ENCODE results near the gene KIF19.

Gene KIF19

DNA sequence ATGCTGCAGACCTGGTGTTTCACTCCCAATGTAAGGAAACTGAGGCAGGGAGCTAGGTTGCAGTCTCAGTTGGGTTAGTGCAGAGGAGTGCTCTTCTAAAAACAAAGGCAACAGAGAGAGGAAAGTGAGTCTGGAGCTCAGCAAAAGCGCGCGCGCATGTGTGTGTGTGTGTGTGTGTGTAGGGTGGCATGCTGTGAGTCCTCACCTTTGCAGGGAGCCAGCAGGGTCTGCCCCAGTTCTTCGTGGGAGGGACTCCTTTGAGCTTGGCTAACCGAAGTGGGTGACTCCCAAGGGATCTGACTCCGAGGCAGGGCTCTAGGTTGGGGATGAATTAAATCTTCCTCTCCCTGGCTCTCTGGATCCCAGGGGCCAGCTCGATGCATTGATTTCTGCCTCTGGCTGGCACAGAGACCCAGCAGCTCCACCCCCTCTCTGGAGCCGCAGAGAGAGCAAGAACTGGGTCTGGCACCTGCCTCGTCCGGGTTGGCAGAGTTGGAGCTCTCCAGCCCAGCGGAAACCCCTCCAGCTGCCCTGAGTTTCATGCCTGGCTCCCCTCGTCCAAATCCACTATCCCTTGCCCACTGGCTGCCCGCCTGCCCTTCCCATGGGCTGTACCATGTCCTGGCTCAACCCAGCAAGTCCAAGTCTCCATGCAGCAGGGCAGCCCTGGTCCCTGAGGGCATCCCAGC lies 36.9 kb downstream of the KIF19 start:
- no peak for ATAC-seq
- no peak for DNase-seq

DNA sequence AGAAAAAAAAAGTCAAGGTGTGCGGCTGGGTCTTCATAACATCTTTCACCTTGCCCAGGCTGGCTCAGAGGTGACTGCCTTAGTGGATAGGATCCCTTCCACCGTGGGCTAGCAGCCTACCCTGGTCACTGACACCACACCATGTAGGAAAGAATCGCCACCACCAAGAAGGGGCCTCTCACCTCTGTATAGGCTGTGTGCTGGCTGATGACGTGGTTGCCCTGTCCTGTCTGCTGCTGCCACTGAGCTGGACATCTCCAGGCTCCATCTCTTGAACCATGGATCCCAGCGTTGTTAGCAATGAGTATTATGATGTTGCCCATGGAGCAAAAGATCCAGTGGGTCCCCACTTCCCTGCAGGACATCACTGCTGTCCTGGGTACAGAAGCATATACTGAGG lies 41.2 kb downstream of the KIF19 start, which contains the start of gene GPR142:
Gene GPR142 (plus strand): TSS at position 301 of the 400 bp plus-strand sequence. CDS start 2,035 bp downstream, outside the sequence.
- no peak for DNase-seq
- no peak for ATAC-seq

DNA sequence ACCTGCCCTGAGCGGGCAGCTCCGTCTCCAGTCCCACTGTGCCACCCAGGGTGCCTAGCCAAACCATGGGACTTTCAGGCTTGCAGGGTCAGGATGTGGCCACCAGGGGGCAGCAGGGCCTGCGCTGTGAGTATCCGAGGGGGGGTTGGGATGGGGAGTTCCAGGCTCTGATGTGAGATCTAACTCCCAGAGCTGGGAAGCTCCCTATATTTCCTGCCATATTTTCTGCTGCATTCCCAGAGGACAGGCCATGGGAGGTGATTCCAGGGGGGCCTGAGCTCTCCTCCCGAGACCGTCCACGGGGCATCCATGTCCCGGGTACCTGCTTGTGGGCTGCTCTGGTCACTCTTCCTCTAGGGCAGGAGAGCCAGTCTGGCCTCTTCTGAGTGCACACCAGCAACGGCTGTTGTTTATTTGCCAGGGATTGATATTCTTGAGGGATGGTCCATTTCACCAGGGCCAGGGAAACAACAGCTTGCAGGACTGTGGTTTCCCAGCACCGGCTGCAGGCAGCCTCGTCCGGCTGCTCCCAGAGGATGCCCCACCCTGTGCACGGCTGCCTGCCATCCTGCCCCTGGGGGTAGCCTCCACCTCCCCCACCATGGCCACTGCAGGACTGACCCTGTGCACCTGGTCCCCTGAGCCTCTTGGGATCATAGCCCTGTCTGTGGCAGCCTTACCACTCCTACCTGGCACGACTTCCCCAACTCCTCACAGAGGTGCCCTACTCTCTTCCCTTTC lies 42.5 kb downstream of the KIF19 start:
- peak; percentile 66 for ATAC-seq

DNA sequence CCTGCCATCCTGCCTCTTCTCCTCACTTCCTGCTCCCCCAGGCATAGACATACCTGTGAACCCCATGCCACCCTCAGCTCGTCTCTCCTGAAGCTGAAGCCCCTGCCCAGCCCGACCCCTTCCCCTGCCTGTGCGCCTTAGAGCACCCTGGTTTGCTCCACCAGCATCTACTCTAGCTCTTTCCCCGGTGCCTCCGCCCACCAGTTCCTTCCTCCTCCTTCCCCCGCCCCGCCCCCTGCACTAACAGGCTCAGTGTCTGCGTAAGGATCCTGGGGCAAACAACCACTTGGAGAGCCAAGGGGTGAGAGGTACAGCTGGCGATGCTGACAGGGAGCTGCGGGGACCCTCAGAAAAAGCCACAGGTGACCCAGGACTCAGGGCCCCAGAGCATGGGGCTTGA lies 43.2 kb downstream of the KIF19 start:
- ATAC-seq: peak; percentile 53
- peak; percentile 72 for DNase-seq

More for the DNA sequence above, 42.5 kb downstream of the KIF19 start:
- DNase-seq: peak; percentile 82

DNA sequence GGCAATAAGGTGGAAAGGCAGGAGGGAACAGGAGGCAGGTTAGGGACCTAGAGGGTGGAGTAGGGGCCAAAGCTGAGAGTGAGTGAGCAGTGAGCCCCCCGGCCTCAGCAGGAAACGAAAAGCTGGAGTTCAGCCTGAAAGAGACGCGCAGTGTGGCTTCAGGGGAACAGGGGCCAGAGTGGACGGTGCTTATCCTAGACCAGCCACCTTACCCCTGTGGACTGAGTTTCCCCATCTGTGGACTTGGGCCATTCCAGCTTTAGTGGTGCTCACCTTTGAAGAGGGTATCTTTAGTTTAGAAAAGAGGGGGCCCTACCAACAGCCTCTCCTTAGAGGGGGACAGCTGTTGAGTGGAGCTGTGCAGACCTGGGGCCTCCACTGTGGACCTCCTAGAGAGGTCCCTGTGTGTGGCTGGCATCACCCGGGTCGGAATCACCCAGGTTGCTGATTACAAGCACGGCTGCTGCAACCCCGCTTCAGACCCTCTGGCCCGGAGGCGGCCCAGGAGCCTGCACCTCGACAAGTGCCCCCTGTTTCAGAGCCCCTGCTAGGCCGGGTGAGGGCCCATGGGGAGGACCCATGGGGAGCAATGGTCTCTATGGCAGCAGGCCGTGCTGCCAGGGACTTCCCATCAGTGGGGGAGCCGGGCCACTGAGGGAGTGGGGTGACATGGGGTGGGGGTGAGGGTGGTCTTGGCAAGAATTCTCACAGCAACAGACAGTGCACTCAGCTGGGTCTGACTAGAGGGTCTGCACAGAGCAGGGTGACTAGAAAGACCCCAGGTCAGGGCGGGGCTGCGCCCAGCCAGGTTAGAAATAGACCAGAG lies 43.9 kb downstream of the KIF19 start:
- no peak for DNase-seq
- ATAC-seq: no peak

DNA sequence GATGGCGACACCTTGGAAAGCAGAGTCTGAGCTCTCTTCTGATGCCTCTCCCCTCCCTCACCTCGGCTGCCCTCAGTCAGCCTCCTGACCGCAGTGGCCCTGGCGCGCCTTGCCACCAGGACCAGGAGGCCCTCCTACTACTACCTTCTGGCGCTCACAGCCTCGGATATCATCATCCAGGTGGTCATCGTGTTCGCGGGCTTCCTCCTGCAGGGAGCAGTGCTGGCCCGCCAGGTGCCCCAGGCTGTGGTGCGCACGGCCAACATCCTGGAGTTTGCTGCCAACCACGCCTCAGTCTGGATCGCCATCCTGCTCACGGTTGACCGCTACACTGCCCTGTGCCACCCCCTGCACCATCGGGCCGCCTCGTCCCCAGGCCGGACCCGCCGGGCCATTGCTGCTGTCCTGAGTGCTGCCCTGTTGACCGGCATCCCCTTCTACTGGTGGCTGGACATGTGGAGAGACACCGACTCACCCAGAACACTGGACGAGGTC lies 45.7 kb downstream of the KIF19 start:
- DNase-seq: no peak
- ATAC-seq: no peak

DNA sequence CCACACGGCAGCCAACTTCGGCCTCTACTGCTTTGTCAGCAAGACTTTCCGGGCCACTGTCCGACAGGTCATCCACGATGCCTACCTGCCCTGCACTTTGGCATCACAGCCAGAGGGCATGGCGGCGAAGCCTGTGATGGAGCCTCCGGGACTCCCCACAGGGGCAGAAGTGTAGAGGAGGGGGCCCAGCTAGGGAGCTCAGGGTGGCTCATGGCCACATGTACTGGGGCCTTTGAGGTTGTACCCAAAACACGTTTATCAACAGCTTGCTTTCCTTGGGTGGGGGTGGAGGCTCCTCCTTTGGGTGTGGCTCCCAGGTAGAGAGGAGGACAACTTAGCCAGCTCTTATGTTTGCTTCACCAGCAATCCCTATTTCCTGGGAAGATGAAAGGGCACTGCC lies 46.4 kb downstream of the KIF19 start:
- no peak for DNase-seq
- no peak for ATAC-seq

DNA sequence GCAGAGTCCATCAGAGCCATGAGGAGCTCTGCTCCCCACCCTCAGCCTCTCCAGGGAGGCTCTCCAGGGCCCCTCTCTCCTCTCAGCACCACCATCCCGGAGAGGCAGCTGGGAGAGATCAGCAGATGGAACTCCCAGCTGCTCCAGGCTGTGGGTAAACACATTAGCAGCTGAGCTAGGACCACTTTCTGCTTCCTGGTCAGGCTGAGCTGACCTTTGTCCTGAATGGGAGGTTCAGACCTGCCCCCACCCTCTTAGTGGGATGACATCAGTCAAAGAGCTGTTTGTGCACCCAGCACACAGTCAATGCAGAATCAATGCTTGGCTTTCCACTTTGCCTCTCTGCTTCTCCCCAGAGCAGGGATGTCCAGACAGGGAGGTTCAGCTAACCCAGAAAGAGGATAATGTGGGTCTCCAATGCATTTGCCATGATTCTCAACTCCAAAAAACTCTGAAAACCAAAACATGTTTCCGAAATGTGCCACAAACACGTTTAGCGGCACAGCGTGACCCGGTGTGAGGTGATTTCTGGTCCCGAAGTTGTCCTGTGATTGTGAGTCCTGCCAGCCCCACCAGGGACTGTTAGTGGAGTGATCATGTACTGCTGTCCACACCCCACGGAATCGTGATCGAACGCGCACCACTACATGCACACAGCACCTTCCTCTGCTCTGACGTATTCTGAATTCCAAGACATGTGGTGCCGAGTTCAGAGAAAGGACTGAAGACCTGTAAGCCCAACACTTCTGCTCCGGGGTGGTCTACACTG lies 48.0 kb downstream of the KIF19 start:
- ATAC-seq (no peak), DNase-seq (no peak)

DNA sequence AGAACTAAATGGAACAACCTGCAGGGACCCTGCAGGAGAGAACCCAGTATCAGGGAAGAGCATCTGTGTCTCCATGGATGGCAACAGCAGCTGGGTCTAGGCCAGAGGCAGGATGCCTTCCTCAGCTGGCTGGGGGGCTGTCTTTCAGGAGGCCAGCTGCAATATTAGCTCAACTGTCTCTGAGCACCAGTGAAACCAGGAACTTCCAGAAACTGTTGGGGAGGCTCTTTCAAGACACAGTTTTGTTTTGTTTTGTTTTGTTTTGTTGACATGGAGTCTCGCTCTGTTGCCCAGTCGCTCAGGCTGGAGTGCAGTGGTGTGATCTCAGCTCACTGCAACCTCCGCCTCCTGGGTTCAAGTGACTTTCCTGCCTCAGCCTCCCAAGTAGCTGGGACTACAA lies 48.8 kb downstream of the KIF19 start:
- no peak for ATAC-seq
- no peak for DNase-seq

DNA sequence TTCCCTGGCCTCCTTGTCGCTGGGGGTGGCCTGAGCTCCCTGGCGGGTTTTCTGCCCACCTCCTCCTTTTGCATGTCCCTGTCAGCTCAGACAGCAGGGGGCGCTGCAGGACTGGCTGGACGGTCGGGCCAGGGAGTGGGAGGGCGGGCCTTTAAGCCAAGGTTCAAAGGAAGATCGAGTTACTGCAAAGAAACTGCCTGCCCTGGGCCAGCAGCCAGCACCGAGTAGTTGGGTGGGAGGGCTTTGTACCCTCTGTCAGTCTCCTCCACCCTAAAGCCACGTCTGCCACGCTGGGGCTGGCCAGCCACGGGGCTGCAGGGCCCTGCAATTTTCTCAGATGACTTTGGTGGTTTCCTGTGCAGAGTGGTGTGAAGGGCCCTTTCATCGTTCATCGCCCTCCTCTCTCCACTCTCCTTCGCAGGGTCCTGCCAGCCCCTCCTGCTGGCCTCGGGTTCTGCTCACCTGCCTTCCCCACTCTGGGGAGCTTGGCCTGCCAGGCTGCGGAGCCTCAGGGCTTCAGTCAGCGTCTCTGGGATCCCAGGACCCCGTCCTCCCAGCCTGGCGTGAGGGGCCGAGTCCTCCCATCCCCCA lies 53.6 kb downstream of the KIF19 start:
- DNase-seq (peak; percentile 98), ATAC-seq (peak; percentile 88)

DNA sequence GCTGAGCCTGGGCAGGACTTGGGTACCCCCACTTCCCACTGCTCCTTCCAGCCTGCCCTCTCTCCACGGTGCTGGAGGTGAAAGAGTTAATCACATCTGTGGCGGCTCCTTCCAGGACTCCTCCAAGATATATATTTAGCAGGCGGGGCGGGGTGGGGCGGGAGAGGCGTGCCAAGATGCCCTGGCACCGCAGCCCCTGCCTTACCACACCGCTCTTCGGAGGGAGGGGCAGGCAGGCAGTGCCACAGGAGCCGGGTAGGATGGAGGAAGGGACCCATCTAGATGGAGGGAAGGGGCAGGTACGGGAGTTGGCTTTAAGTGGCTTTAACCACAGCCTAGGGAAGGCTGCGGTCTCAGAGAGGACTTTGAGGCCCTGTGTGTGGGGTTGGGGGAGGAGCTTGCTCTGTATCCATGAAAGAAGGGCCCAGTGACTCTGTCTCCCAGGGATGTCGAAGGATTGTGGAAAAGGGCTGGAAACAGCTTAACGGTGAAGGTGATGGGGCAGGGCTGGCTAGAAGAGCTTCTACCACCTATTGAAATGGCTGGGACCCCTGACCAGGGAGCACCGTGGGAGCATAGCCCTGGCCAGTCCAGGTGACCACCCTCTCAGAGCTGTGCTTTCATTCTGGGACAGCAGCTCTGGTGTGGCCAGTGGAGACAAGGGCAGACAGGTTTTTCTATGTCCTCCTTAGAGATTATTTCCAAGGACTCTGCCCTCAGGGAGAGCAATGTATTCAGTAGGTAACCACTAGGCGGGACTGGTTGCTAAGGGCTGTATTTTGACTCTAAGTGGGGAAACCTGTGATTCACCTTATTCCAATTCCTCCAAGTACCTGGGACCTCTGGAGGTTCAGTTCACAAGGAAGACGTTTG lies 54.3 kb downstream of the KIF19 start:
- ATAC-seq (no peak), DNase-seq (no peak)

DNA sequence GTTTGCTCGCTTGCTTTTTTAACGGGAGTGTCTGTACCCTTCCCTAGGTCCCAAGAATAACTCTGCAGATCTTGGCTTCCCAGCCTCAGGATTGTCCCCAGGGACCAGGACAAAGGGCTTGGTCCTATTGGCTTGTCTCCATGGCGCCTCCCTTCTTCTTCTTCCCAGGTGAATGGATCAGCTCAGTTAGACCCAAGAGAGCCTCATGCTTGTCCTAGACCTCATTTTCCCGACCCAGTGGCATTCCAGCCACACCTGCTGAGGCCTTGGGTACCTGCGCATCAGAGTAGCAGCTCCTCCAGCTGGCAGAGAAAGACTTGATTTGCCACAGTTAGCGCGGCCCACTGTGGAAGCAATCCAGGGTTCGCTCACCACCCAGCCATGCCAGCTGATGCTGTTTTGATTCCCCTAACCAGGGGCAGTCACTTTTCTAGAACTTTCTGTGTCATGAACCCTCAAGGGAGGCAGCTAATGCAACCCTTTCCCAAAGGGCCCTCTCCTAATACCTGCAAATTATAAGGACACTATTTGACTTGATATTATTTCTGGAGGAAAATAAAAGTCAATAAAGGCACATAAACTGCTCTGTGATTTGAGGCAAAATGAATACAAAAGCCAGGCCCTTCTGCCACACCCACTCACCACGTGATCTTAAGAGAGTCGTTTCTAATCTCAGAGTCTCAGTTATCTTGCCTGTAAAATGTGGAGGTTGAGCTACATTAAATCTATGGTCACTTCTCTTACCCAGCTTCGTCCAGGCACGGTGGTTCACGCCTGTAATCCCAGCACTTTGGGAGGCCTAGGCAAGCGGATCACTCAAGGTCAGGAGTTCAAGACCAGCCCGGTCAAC lies 55.2 kb downstream of the KIF19 start:
- ATAC-seq: no peak
- no peak for DNase-seq

DNA sequence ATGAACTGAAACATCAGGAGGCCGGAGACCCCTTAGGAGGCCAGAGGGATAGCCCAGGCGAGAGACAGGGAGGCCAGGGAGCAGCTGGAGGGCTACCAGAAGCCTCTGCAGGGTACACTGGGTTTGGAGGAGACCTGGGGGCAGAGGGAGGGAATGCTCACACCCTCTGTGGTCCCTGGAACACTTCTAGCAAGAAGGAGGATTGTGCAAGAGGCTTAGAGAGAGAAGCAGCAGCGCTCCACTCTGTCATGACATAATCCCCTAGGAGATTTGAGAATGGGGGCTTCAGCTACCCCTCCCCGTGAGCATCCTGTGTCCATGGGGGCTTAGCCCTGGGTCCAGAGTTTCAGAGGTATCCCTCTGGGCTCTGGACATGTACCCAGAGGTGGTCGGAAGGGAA lies 57.1 kb downstream of the KIF19 start:
- DNase-seq: no peak
- ATAC-seq: no peak

DNA sequence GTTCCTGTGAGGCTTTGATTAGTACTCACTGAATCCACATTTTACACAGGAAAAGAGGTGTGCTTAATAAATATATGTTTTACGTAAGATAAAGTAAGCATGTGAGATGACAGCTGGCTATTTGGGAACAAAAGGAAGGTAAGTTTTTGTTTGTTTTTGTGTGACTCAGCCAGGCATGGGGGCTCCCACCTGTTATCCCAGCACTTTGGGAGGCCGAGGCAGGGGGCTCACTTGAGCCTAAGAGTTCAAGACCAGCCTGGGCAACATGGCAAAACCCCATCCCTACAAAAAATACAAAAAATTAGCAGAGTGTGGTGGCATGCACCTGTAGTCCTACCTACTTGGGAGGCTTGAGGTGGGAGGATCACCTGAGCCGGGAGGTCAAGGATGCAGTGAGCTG lies 59.2 kb downstream of the KIF19 start:
- DNase-seq: no peak
- ATAC-seq: no peak

DNA sequence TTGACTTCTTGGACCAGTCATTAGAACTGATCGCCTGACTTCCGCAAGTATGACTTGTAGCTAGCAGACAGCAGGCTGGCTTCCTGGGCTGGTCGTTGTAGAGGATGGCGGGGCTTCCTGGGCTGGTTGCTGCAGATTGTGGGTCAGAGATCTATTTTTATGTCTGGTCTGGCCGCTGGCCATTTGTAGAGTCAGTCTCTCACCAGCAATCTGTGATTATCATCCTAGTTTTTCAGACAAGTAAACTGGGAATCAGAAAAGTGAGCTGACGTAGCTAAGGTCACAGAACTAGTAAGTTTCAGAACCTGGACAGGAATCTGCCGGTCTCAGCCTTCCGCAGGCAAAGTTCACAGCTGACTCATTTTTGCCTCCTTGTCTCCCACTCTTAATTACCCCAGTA lies 60.4 kb downstream of the KIF19 start:
- no peak for DNase-seq
- ATAC-seq: no peak

DNA sequence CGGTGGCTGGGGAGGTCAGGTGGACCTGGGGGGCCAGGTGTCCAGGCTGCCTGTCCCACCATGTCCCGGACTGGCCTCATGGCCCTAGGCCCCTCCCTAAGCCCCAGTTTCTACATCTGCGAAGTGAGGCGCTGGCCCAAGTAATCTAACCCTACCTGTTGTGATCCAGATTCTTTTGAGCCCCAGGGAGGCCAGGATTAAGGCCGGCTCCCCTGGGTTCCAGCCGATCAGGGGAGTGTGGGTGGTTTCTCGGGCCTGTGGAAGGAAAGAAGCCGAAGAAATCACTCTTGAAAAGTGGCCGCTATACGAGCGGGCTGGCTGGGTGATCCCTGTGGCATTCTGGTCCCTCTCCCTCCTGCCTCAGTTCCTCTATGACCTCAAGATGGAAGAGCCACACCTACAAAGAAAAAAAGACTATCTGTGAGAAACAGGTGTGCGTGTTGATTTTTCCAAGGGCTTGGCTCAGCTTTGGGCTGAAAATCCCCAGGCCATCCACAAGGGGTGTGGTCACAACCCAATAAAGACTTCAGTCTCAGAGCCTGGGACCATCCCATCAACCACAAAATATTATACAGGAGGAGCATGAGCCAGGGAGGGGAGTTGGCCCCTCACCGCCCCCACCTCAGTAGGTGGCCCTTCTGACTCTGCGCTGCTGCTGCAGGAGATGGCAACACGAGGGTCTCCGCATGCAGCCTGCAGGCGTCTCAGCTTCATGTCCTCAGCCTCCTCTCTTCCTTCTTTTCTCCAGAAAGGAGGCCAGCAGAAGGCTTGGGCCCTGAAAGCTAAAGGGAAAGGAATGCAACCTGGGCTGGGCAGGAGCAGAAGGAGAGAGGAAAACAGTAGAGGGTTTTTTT lies 61.6 kb downstream of the KIF19 start:
- no peak for ATAC-seq
- DNase-seq: no peak

DNA sequence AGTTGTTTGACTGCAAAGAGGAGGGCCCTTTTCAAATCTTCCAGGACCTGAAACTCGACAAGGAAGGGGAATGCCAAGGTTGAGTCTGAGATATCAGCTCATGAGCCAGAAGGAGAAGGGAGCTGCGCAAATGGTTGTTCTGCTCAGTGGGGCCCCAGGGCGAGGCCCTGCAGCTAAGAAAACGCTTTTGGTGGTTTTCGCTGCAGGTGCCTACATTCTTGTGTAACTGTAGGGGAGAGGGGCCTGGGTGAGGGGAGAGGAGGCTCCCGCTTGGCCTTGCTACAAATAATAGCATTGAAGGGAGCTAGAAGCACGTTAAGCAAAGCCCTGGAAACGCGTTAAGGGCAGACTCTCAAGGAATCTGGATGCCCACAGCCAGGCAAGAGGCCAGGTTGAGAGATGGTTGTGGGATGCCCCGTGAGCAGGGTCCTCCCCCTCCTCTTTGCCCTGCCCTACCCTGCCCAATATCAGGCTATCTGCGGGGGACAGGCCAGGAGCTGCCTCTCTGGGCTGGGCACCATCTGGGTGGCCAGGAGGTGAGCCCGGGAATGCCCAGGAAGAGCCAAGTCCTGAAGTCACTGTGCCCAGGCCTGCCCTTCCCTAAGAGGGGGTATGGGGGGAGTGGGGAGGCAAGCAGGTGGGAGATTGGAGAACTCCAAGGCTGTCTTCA lies 63.2 kb downstream of the KIF19 start:
- DNase-seq (no peak), ATAC-seq (no peak)

Data from stimulated activated naive CD8-positive, alpha-beta T cell treated with anti-CD3 and anti-CD28 coated beads, Interleukin-15, Interleukin-2, amounts not matched to agents 100 U/mL and 50 U/mL, for 24 hours (primary cell).